GM19395 (cell line): ENCODE data around the gene POLH.

Experiments
- ATAC-seq: cut with Tn5 transposase; IDR thresholded peaks from one replicate; pipeline ENCODE4 v1.9.1; 2021; ENCODE audit warnings: mild to moderate bottlenecking, moderate library complexity; ENCODE audit not compliant: unreplicated experiment

POLH gene

GRCh38 chr6:43604174-43604573 is 28.2 kb downstream of the POLH start:
- ATAC-seq: no peak

- no peak for ATAC-seq
Measured at GRCh38 chr6:43606019-43606418, 30.0 kb downstream of the POLH start.

GRCh38 chr6:43608310-43608763 is 32.4 kb downstream of the POLH start:
- no peak for ATAC-seq

GRCh38 chr6:43608807-43609206 is 32.8 kb downstream of the POLH start:
- ATAC-seq: no peak

- no peak for ATAC-seq
Measured at GRCh38 chr6:43609402-43609801, 33.4 kb downstream of the POLH start.

- ATAC-seq: no peak
Measured at GRCh38 chr6:43610431-43610830, 34.4 kb downstream of the POLH start.

- ATAC-seq: no peak
Measured at GRCh38 chr6:43613721-43614395, 37.9 kb downstream of the POLH start.

- no peak for ATAC-seq
Measured at GRCh38 chr6:43614396-43614730, 38.4 kb downstream of the POLH start.

- no peak for ATAC-seq
Measured at GRCh38 chr6:43616725-43617472, 40.9 kb downstream of the POLH start.

GRCh38 chr6:43621078-43621835 is 45.3 kb downstream of the POLH start:
- no peak for ATAC-seq

GRCh38 chr6:43621836-43622180 is 45.8 kb downstream of the POLH start:
- ATAC-seq: no peak

- ATAC-seq: no peak
Measured at GRCh38 chr6:43622541-43622940, 46.6 kb downstream of the POLH start.

- no peak for ATAC-seq
Measured at GRCh38 chr6:43623880-43624785, 48.1 kb downstream of the POLH start.

- ATAC-seq: no peak
Measured at GRCh38 chr6:43624786-43625288, 48.9 kb downstream of the POLH start.

GRCh38 chr6:43625393-43625992 is 49.5 kb downstream of the POLH start:
- ATAC-seq: no peak

GRCh38 chr6:43627008-43627825 is 51.2 kb downstream of the POLH start:
- ATAC-seq: no peak

GRCh38 chr6:43628393-43629103 is 52.6 kb downstream of the POLH start:
- peak; percentile 37 for ATAC-seq

GRCh38 chr6:43629104-43629504 is 53.1 kb downstream of the POLH start, which contains the start of gene GTPBP2:
GTPBP2 (minus strand) TSS chr6:43629264; CDS start chr6:43629162, 102 bp downstream.
- ATAC-seq: peak; percentile 78
